G401.6 (cell line): ENCODE data around the gene MRPL14.

ENCODE experiments used
- FAIRE-seq: peaks from 2 replicates; lab custom pipeline; 2012; peaks lifted over from hg19 to GRCh38; lab: Jason Lieb, UNC

The MRPL14 gene

GRCh38 chr6:44127186-44128019 lies at the start of gene MRPL14, which contains the start of gene TMEM63B:
MRPL14 (minus strand) TSS chr6:44127452; CDS start chr6:44116611, 10,841 bp downstream.
TMEM63B (plus strand) TSS chr6:44127554; CDS start chr6:44134585, 7,031 bp downstream.
- FAIRE-seq, result no peak

- FAIRE-seq, result no peak
These were observed 49.0 kb upstream of the MRPL14 start for GRCh38 chr6:44176130-44176761.

GRCh38 chr6:44172731-44173500 lies 45.7 kb upstream of the MRPL14 start:
- peak; percentile 84 for FAIRE-seq

- no peak for FAIRE-seq
These were observed 44.8 kb upstream of the MRPL14 start for GRCh38 chr6:44171899-44172546.

GRCh38 chr6:44169886-44170570 lies 42.8 kb upstream of the MRPL14 start:
- FAIRE-seq, result no peak

GRCh38 chr6:44169154-44169553 lies 41.9 kb upstream of the MRPL14 start:
- no peak for FAIRE-seq

GRCh38 chr6:44167567-44167966 lies 40.3 kb upstream of the MRPL14 start:
- no peak for FAIRE-seq

GRCh38 chr6:44166591-44167184 lies 39.4 kb upstream of the MRPL14 start:
- FAIRE-seq, result no peak

- FAIRE-seq, result no peak
These were observed 38.9 kb upstream of the MRPL14 start for GRCh38 chr6:44166116-44166515.

GRCh38 chr6:44162876-44163625 lies 35.8 kb upstream of the MRPL14 start:
- no peak for FAIRE-seq

GRCh38 chr6:44161997-44162338 lies 34.7 kb upstream of the MRPL14 start:
- no peak for FAIRE-seq

GRCh38 chr6:44158770-44159228 lies 31.5 kb upstream of the MRPL14 start, which contains the start of gene CAPN11:
CAPN11 (plus strand) TSS chr6:44158820; CDS start chr6:44158849, 29 bp downstream.
- no peak for FAIRE-seq

- FAIRE-seq, result no peak
These were observed 29.9 kb upstream of the MRPL14 start for GRCh38 chr6:44157152-44157521.

- no peak for FAIRE-seq
These were observed 29.4 kb upstream of the MRPL14 start for GRCh38 chr6:44156494-44157151.

GRCh38 chr6:44154067-44154466 lies 26.8 kb upstream of the MRPL14 start:
- no peak for FAIRE-seq

GRCh38 chr6:44152533-44152932 lies 25.3 kb upstream of the MRPL14 start:
- FAIRE-seq, result no peak

GRCh38 chr6:44152109-44152461 lies 24.8 kb upstream of the MRPL14 start:
- FAIRE-seq, result no peak

GRCh38 chr6:44151348-44152108 lies 24.3 kb upstream of the MRPL14 start:
- FAIRE-seq, result peak; percentile 6

- FAIRE-seq, result no peak
These were observed 23.2 kb upstream of the MRPL14 start for GRCh38 chr6:44150317-44150917.
